Glomerular visceral epithelial cell (primary cell): ENCODE measurements around the gene CITED2.
"Not testable (repeated sequence)": the region's sequence is repeated elsewhere in the genome, so short reads cannot be mapped to it uniquely, and the experiment has no call there.

Experiments used
- DNase-seq: peaks from one replicate; pipeline ENCODE4 v3.0.0-alpha.2; 2016; ENCODE audit errors: extremely low spot score

CITED2 gene

GRCh38 chr6:139374357-139375225 is at the start of gene CITED2:
Gene CITED2 (minus strand): TSS chr6:139374648. CDS start chr6:139373944, 704 bp downstream.
- peak; percentile 98 for DNase-seq

- DNase-seq, result no peak
Observed at GRCh38 chr6:139423037-139423703, 48.7 kb upstream of the CITED2 start.

GRCh38 chr6:139422105-139423036 is 47.9 kb upstream of the CITED2 start:
- DNase-seq, result no peak

- no peak for DNase-seq
Observed at GRCh38 chr6:139418481-139419132, 44.2 kb upstream of the CITED2 start.

- no peak for DNase-seq
Observed at GRCh38 chr6:139416146-139416545, 41.7 kb upstream of the CITED2 start.

GRCh38 chr6:139415365-139415764 is 40.9 kb upstream of the CITED2 start:
- no peak for DNase-seq

- not testable (repeated sequence) for DNase-seq
Observed at GRCh38 chr6:139412103-139412502, 37.7 kb upstream of the CITED2 start.

GRCh38 chr6:139409026-139409425 is 34.6 kb upstream of the CITED2 start:
- peak; percentile 76 for DNase-seq

- DNase-seq, result peak; percentile 98
Observed at GRCh38 chr6:139407718-139408222, 33.3 kb upstream of the CITED2 start.

GRCh38 chr6:139406577-139407343 is 32.3 kb upstream of the CITED2 start:
- DNase-seq, result peak; percentile 11

GRCh38 chr6:139402876-139403386 is 28.5 kb upstream of the CITED2 start:
- DNase-seq, result peak; percentile 83

- DNase-seq, result no peak
Observed at GRCh38 chr6:139398658-139399057, 24.2 kb upstream of the CITED2 start.

- DNase-seq, result no peak
Observed at GRCh38 chr6:139395891-139396301, 21.4 kb upstream of the CITED2 start.

- no peak for DNase-seq
Observed at GRCh38 chr6:139395371-139395770, 20.9 kb upstream of the CITED2 start.

GRCh38 chr6:139394027-139394649 is 19.7 kb upstream of the CITED2 start:
- DNase-seq, result no peak

- peak; percentile 17 for DNase-seq
Observed at GRCh38 chr6:139392794-139393193, 18.3 kb upstream of the CITED2 start.

GRCh38 chr6:139391709-139392108 is 17.3 kb upstream of the CITED2 start:
- DNase-seq, result no peak

- no peak for DNase-seq
Observed at GRCh38 chr6:139390447-139390846, 16.0 kb upstream of the CITED2 start.

GRCh38 chr6:139388384-139388783 is 13.9 kb upstream of the CITED2 start:
- no peak for DNase-seq

- DNase-seq, result no peak
Observed at GRCh38 chr6:139386404-139386803, 12.0 kb upstream of the CITED2 start.
